DMS53 treated with DMSO at 0.1 percent for 48 hours (cell line): ENCODE data around the gene ASS1.

Experiments used
- DNase-seq: peaks from one replicate; lab custom pipeline; 2025; ENCODE audit not compliant: unreplicated experiment; lab: John Stamatoyannopoulos, UW

ASS1 gene

DNA sequence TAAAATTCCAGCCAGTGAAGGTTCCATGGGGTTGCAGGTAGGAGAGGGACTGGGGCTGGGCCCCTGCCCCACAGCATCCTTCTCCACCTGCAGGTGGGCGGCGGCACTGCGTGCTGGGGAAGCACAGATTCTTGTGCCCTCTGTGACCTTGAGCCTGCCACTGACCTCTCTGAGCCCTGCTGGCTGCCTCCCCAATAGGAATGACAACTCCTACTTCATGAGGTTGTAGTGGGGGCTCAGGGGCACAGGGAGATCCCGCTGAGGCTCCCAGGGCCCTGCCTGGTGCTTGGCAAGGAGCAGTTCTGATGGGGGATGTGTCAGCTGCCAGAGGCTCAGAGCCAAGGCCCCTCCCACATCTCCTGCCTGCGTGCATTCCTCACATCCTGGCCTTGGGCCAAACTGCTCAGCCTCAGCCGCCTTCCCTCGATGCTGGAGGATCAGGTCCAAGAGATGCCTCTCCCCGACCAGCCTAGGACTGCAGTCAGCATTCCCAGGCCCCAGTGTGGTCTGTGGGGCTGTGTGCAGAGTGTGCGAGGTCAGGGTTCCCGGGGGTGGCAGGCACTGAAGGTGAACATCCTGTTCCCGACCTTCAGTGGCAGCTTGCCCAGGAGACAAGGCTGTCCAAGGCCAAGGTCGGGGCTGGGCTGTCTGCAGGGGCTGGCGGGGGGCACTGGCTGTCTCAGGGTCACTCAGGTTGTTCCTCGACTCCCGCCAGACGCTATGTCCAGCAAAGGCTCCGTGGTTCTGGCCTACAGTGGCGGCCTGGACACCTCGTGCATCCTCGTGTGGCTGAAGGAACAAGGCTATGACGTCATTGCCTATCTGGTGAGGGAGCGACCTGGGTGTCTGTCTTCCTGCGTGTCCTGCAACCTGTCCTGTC, 7.0 kb downstream of the ASS1 start:
- DNase-seq, result peak; percentile 75

DNA sequence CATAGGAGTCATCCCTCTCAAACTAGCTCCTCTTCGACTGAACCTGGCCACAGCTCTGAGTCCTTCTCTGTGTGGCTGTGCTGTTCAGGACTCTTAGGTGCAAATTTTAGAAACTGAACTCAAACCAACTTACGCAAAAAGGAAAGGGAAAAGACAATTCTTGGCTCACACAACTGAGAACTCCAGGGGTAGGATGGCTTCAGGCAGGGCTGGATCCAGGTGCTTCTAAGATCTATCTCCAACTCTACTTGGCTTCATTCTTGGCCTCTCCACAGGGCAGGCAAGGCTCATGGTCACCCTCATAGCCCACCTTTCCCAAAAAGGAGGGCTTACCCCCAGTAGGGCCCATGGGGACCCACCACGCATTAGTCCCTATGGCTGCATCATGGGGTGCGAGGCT, 8.1 kb downstream of the ASS1 start:
- DNase-seq, result no peak

DNA sequence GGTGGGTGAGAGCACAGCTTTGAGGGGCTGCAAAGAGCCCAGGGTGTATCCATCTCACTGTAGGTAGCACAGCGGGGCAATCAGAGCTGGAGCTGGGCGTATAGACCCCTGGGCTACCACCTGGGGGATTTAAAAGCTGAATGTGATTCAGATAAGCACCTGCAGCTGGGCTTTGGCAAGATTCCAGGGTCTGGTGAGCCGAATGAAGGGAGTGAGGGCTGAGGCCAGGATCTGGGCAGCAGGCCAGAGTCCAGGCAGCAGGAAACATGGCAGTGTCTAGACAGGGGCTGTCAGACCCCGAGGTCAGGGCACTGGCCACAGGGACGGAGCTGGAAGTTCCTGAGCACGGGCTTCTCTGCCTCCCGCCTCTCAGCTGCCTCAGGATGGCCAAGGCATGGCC, 8.7 kb downstream of the ASS1 start:
- DNase-seq, result peak; percentile 25

DNA sequence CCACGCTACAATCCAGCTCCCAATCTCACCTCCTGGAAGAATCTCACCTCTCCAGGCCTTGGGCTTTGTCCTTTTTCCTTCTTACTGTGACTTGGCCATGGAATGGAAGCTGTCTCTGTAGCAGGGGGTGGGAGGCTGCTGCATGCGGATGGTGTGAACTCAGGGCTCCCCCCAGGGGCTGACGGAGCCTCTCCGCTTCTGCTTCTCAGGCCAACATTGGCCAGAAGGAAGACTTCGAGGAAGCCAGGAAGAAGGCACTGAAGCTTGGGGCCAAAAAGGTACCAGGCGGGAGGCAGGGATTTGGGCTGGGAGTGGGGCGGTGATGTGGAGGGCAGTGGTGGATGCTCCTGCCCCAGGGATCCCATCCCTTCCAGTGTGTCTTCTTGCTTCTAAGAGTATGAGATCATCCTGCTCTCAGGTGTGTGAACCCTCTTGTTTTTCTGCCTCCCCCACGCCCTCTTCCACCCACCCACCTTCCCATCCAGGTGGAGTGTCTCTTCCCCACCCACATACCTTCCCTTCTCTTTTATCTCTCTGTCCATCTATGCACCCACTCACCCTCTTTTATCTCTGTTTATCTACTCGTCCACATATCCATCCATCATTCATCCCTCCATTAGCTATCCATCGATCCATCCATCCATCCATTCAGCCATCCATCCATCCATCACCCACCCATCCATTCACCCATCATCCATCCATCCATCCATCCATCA, 9.5 kb downstream of the ASS1 start:
- DNase-seq, result no peak

DNA sequence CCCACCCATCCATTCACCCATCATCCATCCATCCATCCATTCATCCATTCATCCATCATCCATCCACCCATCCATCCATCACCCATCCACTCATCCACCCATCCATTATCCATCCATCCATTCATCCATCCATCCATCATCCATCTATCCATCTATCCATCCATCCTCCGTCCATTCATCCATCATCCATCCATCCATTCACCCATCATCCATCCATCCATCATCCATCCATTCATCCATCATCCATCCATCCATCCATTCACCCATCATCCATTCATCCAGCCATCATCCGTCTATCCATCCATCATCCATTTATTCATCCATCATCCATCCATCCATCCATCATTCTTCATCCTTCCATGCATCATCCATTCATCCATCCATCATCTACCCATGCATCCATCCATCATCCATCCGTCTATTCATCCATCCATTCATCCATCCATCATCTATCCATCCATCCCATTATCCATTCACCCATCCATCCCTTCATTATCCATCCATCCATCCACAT, 10.1 kb downstream of the ASS1 start:
- no peak for DNase-seq

DNA sequence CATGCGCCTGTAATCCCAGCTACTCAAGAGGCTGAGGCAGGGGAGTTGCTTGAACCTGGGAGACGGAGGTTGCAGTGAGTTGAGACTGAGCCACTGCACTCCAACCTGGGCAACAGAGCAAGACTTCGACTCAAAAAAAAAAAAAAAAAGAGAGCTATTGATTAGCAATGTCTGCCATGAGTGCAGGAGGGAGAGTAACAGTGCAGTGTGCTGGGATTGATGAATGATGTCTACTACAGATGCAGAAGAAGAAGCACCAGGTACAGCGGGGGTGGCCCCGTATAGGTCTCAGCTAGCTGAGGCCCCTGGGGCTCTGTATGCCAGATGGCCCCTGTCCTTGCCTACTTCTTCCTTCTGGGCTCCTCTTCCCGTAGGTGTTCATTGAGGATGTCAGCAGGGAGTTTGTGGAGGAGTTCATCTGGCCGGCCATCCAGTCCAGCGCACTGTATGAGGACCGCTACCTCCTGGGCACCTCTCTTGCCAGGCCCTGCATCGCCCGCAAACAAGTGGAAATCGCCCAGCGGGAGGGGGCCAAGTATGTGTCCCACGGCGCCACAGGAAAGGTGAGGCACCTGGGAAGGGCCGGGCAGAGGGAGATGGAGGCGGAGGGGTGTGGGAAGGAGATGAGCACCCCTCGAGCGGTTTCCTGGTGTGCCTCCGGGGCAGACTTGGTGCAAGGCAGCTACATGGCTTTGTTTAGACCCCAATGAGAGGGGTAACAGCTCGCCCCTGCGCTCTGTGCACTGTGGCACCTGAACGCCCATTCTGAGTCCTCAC, 13.5 kb downstream of the ASS1 start:
- no peak for DNase-seq

DNA sequence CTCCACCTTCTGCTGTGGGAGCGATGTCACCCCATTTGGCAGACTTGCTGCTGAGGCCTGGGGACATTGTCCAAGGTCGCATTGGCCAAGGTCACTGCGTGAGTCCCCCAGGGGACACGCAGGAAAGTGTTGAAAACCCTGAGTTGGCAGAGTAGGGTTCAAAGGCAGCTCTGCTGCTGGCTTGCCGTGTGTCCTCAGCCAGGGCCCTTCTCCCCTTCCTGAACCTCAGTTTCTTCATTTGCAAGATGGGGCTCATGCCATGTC, 14.0 kb downstream of the ASS1 start:
- DNase-seq, result no peak

DNA sequence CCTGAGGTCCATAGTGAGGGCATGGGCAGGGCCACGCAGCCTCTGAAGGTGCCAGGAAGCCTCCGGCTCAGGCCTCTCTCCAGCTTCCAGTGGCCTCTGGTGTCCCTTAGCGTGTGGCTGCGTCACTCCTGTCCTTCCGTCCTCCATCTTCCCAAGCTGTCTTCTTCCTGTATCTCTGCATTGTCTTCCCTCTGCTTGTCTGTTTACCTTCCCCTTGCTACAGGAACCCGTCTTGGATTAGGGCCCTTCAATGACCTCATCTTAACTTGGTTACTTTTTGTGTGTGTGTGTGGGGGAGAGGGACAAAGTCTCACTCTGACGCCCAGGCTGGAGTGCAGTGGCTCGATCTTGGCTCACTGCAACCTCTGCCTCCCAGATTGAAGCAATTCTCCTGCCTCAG, 14.4 kb downstream of the ASS1 start:
- no peak for DNase-seq

DNA sequence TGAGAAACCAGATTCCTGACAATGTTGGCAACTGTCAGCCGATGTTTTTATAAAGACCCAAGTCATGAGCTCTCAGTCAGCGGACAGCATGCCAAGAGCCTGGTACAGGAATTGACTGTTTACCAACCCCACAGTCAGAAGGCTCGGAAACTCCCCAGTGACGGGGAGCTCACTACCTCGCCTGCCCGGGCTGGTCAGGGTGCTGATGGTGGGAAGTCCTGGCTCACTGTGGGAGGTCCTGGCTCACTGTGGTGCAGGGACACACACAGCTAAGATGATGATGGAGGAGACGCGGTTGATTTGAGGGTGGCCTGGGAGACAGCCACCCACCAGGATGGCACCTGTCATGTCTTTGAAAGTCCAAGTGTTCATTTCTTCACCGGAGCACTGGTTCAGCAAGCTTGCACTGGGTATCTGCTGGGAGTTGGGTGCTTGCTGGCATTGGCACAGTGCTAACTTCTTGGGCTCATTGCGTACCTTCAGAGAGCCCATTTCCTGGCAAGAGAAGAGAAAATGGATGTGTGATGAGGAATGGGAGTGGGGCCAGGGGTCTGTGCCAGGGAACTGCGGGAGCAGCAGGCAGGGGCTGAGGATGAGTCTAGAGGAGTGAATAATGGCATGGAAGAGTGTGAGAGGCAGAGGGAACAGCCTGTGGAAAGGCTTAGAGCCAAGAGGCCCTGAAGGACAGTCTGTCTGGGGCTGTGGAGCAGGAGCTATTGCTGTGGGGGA, 15.3 kb downstream of the ASS1 start:
- DNase-seq, result no peak

DNA sequence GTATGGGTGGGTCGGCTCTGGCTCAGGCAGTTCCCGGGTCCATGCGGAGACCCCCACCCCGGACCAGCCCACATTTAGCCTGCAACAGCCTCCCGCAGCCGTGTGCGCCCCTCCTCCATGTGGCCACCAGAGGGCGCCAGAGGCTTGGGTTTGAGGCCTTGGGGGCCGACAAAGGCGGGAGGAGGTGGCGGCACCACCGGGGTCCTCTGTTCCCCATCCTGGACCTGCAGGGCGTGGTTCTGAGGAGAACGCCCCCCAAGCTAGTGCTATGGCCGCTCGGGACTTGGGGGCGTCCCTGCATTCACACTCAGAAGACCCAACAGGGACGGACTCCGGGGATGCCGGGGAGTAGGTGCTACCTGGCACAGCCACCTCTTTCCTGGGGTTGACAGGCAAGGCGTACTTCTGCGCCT, 16.5 kb downstream of the ASS1 start:
- no peak for DNase-seq

DNA sequence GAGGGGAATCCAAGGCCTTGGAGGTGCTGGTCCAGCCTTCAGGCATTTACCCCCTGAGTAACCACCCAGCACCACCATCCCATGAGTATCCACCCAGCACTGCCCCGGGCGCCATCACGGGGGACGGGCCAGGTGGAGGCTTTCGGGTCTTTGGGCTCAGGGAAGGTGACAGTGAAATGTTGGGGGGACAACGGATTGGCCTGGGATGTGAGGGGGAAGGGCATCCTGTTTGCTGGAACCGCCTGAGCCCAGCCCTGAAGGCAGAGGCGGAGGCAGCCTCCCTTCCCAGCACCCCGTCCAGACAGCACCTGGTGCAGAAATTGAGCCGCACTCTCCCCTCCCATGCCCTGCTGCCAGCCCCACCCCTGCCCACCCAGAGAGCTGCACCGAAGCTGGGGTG, 17.0 kb downstream of the ASS1 start:
- DNase-seq, result no peak

DNA sequence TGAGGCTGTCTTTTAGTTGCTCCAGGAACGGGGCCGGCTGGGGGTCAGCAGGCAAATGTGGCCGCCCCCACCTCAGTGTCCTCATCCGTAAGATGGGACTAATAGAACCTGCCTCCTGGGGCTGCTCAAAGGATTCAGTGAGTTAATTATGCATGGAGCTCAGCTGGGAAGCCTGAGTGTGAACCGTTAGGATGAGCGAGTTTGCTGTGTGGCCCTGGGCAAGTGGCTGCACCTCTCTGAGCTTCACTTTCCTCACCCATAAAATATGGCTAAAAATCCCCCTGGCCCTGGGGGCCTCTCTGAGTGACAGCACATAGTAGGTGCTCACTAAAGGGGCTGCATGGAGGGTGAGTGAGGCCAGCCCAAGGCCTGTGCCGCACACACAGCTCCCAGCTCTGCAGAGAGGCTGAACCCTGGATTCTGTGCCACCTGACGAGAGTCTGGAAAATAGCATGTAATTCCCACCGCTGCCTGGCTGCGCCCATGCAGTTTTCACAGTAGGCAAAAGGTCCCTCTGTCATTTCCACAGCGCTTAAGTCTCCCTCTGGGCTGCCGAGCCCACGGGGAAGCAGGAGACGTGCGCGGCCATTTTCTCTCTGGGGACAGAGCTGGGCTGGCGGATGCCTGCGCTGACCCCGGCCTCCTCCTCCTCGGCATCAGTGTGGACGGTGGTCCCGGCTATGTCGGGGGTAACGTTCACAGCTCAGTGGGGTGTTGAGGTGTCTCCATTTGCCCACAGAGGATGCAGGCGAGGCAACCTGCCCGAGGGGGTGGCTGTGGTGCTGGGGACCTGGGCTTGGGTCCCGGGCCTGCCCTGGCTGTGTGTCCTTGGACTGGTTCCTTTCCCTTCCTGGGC, 18.2 kb downstream of the ASS1 start:
- no peak for DNase-seq

DNA sequence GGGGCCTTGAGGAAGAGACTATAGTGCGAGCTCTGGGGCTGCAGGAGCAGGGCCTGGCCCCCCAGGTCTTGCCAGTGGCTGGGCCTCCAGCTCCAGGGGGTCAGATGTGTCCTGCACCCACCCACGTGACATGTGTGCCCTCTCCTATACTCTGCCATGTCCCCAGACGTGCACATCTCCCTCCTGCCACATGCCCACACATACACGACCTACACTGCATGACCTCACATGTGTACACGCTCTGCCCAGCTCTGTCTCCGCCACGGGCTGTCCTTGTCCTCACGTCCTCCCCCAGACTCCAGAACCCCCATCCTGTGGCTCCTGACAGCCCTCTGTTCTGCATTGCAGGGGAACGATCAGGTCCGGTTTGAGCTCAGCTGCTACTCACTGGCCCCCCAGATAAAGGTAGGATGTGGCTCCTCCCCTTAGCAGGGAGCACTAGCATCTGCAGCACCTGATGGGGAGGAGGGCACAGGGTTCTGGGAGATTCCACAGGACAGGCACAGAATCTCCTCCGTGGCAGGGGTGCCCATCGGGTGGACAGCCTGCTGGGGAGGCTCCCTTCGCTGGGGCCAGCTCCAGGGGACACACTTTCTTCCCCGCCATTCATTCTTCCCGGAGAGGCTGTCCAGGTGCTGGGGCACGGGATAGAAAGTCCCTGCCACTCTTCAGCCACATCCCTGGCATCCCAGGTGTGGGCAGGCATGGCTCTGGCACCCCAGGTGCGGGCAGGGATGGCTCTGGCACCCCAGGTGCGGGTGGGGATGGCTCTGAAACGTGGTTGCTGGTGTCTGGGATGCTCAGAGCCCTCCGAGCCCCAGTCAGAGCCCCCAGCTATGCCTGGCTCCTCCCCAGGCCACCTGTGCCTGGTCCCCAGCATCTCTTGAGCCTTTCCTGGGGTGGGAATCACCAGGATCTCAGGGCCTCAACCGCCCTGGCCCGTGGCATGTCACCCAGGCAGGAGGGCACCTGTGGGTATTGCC, 19.3 kb downstream of the ASS1 start:
- DNase-seq, result no peak

DNA sequence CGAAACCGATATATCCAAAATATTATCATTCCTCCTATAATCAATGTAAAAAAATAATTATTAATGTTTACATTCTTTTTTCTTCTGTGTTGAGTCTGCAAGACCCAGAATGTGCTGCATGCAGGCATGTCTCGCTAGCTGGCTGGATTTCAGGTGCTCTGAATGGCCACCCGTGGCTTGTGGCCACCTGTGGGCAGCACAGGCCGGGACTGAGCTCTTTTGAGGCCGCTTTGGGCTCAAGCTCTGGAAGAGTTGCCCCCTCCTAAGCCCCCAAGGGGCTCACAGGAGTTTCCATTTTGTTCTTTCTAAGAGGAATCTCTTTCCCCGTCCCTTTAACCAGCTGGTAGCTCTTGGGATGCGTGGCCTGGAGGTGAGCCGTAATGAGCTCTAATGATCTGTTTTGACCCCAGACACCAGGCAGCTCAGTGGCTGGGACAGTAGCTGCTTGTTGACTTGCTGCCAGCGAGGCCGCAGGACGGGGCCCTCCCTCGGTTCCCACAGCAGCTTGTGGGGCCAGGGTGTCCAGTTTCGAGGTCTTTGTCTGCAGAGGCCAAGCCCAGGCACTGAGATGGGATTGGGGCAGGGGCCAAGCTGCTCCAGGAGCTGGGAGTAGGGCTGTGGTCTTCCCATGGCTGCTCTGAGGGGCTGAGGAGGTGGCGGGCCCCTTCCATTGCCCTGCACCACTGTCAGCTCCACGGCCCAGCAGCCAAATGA, 20.8 kb downstream of the ASS1 start:
- DNase-seq, result no peak

DNA sequence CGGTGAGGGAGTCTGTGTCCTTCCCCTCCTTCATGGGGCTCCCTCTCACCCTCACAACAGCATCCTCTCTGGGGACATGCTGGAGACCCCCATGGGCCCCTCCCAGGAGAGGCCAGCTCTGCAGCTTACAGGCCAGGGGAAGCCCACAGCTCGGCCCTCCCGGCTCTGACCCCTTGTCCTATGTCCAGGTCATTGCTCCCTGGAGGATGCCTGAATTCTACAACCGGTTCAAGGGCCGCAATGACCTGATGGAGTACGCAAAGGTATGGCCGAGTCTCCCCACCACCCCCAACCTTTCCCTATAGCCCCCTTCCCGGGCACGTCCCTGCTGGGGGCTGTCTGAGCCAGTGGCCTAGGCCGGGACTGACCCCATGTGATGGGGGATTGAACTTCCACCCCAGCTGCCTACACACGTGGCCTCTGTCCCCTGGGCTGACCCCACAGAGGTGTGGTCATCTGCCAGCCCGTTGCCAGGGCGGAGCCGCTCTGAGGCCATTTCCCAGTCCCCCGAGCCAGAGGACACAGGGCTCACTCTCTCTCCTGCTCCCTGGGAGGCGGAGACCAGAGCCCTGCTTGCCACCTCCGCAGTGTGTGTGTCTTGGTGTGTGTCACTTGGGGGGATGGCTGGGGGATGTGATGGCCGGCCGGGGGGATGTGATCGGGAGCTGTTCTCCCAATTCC, 21.9 kb downstream of the ASS1 start:
- DNase-seq, result no peak

DNA sequence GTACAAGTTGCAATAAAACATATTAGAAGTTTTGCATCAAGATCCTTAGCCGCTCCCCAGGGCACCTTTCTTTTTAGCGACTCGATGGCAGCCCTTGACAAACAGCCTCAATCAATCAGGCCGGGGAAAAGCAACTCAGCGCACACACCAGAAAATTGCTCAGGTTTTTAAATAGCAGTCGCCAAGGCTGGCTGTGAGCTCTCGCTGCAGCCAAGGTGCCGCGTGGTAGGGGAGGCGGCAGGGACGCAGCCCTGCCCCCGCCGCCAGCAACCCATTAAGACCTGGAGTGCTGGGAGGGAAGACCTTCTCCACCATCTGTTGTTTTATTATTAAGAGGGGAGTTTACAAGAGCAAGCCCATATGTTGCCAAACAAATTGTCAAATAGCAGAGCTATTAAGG, 22.6 kb downstream of the ASS1 start:
- DNase-seq, result no peak

DNA sequence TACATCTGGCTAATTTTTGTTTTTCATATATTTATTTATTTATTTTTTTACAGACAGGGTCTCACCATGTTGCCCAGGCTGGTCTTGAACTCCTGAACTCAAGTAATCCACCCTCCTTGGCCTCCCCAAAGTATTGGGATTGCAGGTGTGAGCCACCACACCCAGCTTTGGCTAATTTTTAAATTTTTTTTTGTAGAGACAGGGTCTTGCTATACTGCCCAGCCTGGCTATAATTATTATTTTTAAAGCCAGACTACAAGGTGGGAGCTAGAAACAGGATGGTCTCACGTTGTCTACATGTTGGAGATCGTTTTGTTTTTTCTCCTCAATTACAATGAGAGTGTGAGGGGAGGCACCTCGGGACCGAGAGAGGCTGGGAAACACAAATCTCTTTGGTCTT, 23.8 kb downstream of the ASS1 start:
- no peak for DNase-seq

DNA sequence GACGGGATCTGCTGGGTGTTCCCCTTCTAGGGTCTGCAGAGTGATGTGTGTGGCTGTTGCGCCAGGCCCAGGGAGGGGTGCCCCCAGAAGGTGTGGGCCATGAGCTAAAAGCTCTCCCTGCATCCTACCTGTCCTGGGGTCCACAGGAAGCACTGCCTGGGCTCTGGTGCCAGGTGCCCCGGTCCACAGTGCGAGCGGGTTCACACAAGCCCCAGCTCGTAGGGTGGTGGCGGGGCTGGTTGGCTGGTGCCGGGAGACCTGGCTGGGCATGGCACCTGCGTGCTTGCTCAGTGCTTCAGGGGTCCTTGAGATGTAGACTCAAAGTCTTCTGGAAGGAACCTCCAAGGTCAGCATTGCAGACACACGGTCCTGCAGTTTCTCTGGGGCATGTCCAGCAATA, 25.5 kb downstream of the ASS1 start:
- DNase-seq, result no peak
